ACHN (cell line): ENCODE measurements around the gene SEMA5B.

ENCODE experiments used
- DNase-seq: peaks from one replicate; pipeline ENCODE4 v3.0.0-alpha.2; 2015
- in situ Hi-C: cut with HindIII; loops from 2 replicates; pipeline ENCODE4 v1.10.0; 2017; ENCODE audit warnings: low sequenced_read_pairs, low pct_ligation_motif_present, low pct_unique_long_range_greater_than_20kb

SEMA5B gene

GRCh38 chr3:123004201-123004918, 23.2 kb downstream of the SEMA5B start:
- no peak for DNase-seq

GRCh38 chr3:123002749-123003497, 24.6 kb downstream of the SEMA5B start:
- in situ Hi-C loops: no loop called here
- no peak for DNase-seq

More at GRCh38 chr3:123004201-123004918, 23.2 kb downstream of the SEMA5B start:
- in situ Hi-C loops: no loop called here

DNA sequence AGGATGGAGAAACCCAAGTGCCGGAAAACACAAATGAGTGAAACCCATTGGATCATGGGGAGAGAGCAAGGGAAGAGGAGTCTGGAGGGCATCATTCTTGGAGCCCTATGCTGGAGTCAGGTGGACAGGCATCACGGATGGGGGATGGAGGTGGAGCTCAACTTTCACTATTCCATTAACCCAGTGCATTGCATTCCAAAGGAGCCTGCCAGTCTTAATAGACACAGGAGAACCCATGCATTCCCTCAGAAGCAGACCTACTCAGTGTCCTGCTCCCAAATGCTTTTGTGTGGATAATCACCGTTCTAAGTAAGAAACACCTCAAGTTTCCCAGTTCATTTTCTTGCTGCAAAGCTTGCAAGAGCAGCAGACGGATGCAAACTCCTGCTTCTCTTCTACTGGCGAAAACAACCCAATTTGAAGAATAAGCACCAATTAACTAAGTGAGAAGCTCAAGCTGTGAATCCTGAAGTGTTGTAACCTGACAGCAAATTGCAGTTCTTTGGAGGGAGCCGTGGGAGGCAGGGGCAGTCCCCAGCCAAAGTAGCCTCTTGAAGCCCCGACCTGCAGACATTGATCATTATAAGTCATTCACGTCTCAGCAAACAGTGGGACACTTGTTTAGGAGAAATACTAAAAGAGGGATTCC, 25.3 kb downstream of the SEMA5B start:
- no peak for DNase-seq
- in situ Hi-C loops: no loop called here

DNA sequence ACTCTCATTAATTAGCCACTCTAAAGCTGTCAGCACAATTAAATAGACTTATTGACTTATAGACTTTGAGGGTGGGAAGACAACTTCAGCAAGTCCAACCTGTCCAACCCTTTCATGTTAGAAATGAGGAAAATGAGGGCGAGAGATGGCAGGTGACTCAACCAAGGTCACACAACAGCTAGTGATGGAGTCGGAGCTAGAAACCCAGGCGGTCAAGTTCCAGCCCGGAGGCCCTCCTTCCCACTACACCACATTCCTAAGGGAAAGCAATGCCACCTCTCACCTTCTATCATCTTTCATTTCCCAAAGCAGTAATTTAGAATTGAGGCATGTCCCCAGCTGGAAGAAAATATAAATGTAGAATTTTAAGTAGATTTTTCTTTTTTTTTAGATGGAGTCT, 28.7 kb downstream of the SEMA5B start:
- DNase-seq: no peak
- in situ Hi-C loops: no loop called here

DNA sequence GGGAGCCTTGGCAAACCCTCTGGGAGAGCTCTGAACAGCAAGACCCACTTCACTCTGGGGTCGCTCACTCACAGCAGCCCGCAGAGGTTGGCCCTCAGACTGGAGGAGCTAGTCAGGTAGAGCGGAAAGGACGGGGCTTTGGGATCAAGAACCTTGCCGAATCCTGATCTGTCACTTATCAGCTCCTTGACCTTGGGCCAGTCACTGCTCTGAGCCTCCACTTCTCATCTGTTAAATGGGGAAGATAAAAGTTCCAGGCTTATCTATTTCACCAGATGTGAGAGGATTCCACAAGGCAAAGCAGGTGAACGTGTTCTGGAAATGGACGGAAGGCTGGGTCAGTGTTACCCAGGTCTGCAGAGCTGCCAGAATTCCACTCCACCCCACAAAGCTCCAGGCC, 29.4 kb downstream of the SEMA5B start:
- in situ Hi-C loops: no loop called here
- no peak for DNase-seq

- DNase-seq: no peak
- in situ Hi-C loops: no loop called here
These were observed 31.5 kb downstream of the SEMA5B start for GRCh38 chr3:122996038-122996580.

- DNase-seq: no peak
- in situ Hi-C loops: no loop called here
These were observed 32.6 kb downstream of the SEMA5B start for GRCh38 chr3:122994954-122995353.

DNA sequence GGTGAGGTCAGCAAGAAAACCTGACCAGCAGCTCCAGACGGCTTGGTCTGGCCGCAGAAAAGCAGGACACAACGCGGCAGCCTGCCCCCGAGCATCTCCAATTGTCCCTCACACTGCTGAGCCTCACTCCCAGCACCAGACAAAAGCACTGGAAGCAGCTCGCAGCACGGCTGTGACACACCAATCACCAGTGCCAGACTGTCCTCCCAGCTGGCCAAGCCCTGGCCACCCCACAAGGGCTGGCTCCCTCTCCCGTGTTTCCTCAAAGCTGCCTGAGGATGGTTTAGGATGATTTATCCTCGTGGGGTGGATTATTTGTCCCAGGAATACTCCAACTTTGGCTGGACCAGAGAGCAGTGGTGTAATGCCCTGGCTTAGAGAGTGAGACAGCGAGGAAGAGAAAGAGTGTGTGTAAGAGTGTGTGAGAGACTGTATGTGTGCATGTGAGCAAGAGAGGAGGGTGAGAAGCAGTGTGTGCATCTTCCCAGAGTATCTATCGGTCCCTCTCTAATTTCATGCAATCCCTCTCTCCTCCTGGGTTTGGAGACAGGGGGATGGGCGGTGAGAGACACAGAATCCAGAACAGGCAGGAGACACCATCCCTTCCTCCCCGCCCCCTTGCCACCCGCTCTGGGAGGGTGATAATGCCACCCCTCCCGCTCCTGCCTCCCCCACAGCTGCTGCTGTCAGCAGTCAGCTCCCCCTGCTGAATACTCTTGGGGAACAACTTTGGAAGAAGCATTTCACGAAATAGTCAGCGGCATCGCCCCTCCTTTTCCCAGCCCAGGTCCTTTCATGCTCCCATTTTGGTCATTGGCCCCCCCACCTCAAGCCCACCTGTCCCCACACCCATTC, 34.2 kb downstream of the SEMA5B start:
- in situ Hi-C loops: no loop called here

GRCh38 chr3:122992676-122993075, 34.9 kb downstream of the SEMA5B start:
- no peak for DNase-seq
- in situ Hi-C loops: no loop called here

More for the DNA sequence above, 34.2 kb downstream of the SEMA5B start:
- DNase-seq: no peak

GRCh38 chr3:122992133-122992532, 35.4 kb downstream of the SEMA5B start:
- DNase-seq: no peak
- in situ Hi-C loops: no loop called here

GRCh38 chr3:122991236-122991985, 36.2 kb downstream of the SEMA5B start:
- DNase-seq: no peak
- in situ Hi-C loops: no loop called here

DNA sequence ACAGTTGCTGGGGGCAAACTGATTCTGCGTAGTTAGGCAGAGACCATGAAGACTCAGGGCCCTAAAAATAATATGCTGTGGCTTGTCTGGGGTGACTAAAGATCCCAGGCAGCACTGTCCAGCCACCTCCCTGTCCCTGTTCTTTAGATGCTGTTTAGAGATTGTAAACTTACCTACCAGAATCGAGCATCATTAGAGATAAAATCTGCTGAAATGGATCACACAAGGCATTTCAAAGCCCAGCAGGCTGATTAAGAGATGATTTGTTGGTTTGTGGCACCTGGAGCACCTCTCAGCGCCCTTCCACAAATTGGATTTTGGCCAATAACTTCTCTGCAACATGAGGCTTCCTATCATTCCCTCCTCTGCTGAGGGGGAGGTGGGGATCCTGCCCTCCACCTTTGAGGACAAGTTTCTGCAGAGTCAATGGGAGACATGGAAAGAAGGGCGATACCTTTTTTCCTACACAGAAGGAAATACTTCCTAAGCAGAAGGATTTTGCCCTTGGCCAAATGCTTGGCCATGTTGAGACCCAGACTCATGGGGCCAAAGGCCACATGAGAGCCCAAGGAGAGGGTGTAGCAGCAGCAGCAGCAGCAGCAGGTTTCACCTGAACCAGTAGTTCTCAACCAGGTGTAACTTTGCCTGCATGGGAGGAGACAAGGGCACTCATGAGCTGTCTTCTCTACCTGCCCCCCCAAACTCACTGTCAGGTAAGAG, 37.5 kb downstream of the SEMA5B start:
- in situ Hi-C loops: no loop called here
- no peak for DNase-seq

- in situ Hi-C loops: no loop called here
These were observed 39.1 kb downstream of the SEMA5B start for GRCh38 chr3:122988508-122988907.

GRCh38 chr3:122987736-122988319, 39.7 kb downstream of the SEMA5B start:
- in situ Hi-C loops: no loop called here
- no peak for DNase-seq

More at GRCh38 chr3:122988508-122988907, 39.1 kb downstream of the SEMA5B start:
- DNase-seq: no peak

GRCh38 chr3:122987231-122987630, 40.3 kb downstream of the SEMA5B start:
- no peak for DNase-seq
- in situ Hi-C loops: no loop called here

- DNase-seq: no peak
- in situ Hi-C loops: no loop called here
These were observed 40.8 kb downstream of the SEMA5B start for GRCh38 chr3:122986693-122987179.

DNA sequence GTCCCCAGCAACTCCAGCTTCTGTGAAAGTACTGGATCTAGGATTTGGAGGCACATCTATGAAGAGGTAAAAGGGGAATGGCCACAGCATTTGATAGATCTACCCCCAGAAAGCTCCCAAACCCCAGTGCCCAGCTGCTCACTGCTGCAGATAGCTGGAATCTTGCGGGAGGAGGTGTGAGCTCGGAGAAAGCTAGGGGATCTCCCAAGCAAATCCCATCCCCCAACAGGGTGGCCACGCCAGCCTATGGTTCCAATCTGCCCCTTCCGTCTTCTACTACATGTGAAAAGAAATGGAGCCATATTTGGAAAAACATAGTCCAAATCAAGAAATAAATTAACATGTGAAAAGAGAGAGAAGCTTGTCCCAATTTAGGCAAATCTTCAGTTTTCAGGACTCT, 42.0 kb downstream of the SEMA5B start:
- DNase-seq: no peak
- in situ Hi-C loops: no loop called here
